Stimulated activated CD4-positive, alpha-beta T cell treated with anti-CD3 and anti-CD28 coated beads, Interleukin-1b, Interleukin-23, amount 100 ng/mL, for 4 hours (primary cell): ENCODE data around the gene KRT5.
"Not testable (repeated sequence)": the region's sequence is repeated elsewhere in the genome, so short reads cannot be mapped to it uniquely, and the experiment has no call there.

ENCODE experiments used
- DNase-seq, 2 donors: peaks; one replicate each; pipeline ENCODE4 v3.0.0-alpha.2; 2020; ENCODE audit warnings: low read depth in 2 of 2

KRT5 gene

GRCh38 chr12:52494518-52494917, 25.7 kb downstream of the KRT5 start:
- no peak for DNase-seq

- DNase-seq: no peak
Measured at GRCh38 chr12:52494100-52494499, 26.1 kb downstream of the KRT5 start.

GRCh38 chr12:52493172-52493571, 27.0 kb downstream of the KRT5 start, which contains the start of gene KRT6A:
TSS of gene KRT6A (minus strand) at chr12:52493257. CDS start at chr12:52493188, 69 bp downstream.
- DNase-seq: no peak

GRCh38 chr12:52492405-52492804, 27.8 kb downstream of the KRT5 start:
- DNase-seq: not testable (repeated sequence)

GRCh38 chr12:52491495-52491894, 28.7 kb downstream of the KRT5 start:
- not testable (repeated sequence) for DNase-seq

- DNase-seq: no peak
Measured at GRCh38 chr12:52488736-52489135, 31.5 kb downstream of the KRT5 start.

- not testable (repeated sequence) for DNase-seq
Measured at GRCh38 chr12:52487744-52488443, 32.3 kb downstream of the KRT5 start.

GRCh38 chr12:52487211-52487610, 33.0 kb downstream of the KRT5 start:
- no peak for DNase-seq

GRCh38 chr12:52486166-52487105, 33.8 kb downstream of the KRT5 start:
- DNase-seq: no peak

GRCh38 chr12:52480073-52480472, 40.1 kb downstream of the KRT5 start:
- no peak for DNase-seq

GRCh38 chr12:52477651-52478050, 42.5 kb downstream of the KRT5 start:
- no peak for DNase-seq

- DNase-seq: no peak
Measured at GRCh38 chr12:52474212-52474611, 46.0 kb downstream of the KRT5 start.

GRCh38 chr12:52473768-52474167, 46.4 kb downstream of the KRT5 start, which contains the start of gene KRT6C:
TSS of gene KRT6C (minus strand) at chr12:52473805. CDS start at chr12:52473737, 68 bp downstream.
- no peak for DNase-seq

- no peak for DNase-seq
Measured at GRCh38 chr12:52469853-52470252, 50.3 kb downstream of the KRT5 start.

GRCh38 chr12:52464897-52465296, 55.3 kb downstream of the KRT5 start:
- DNase-seq: no peak
